DND-41 (cell line): ENCODE results near the gene CYP2U1.

Source experiments
- ATAC-seq: fragments of 200-7000 bp; cut with Tn5 transposase; 3 replicates; pipeline ENCODE4 v1.9.1; 2021; ENCODE audit warnings: low read depth; ENCODE audit not compliant: insufficient read depth
- DNase-seq: peaks from one replicate; pipeline ENCODE4 v3.0.0-alpha.2; 2020
- H2AFZ ChIP-seq: 2 replicates; pipeline ENCODE4 v1.6.0; 2012; ENCODE audit warnings: low read depth, low read length
- H3K27ac ChIP-seq: 2 replicates; pipeline ENCODE4 v1.5.1; 2012; ENCODE audit warnings: low read length, inconsistent platforms
- H3K27me3 ChIP-seq: fragments of 200-600 bp; sonication (generic); 2 replicates; pipeline ENCODE4 v1.6.0; 2012; ENCODE audit warnings: low read length, mild to moderate bottlenecking, inconsistent platforms; ENCODE audit not compliant: insufficient read depth, poor library complexity
- H3K36me3 ChIP-seq: 2 replicates; pipeline ENCODE4 v1.5.1; 2012; ENCODE audit warnings: low read length, inconsistent platforms; ENCODE audit not compliant: insufficient read depth
- H3K4me1 ChIP-seq: 2 replicates; pipeline ENCODE4 v1.5.1; 2012; ENCODE audit warnings: mild to moderate bottlenecking, low read length; ENCODE audit not compliant: insufficient read depth
- H3K4me2 ChIP-seq: 2 replicates; pipeline ENCODE4 v1.6.0; 2012; ENCODE audit warnings: mild to moderate bottlenecking, moderate library complexity, low read length, inconsistent platforms; ENCODE audit not compliant: insufficient read depth
- H3K4me3 ChIP-seq, 2 experiments: fragments of 200-600 bp in 1 of 2; shearing (Covaris generic) in 1 of 2; 2 replicates each; pipeline ENCODE4 v1.5.1; 2012 to 2016; ENCODE audit warnings: inconsistent platforms in 2 of 2, low read length in 2 of 2, mild to moderate bottlenecking in 2 of 2, low read depth in 1 of 2, moderate library complexity in 1 of 2
- H3K79me2 ChIP-seq: 2 replicates; pipeline ENCODE4 v1.6.0; 2012; ENCODE audit warnings: low read length, inconsistent platforms; ENCODE audit not compliant: insufficient read depth
- H3K9ac ChIP-seq: 2 replicates; pipeline ENCODE4 v1.6.0; 2012; ENCODE audit warnings: low read depth, mild to moderate bottlenecking, inconsistent platforms, low read length, moderate library complexity
- H3K9me3 ChIP-seq: 2 replicates; pipeline ENCODE4 v1.5.1; 2012; ENCODE audit warnings: low read length, moderate library complexity, mild to moderate bottlenecking, inconsistent platforms; ENCODE audit not compliant: insufficient read depth, severe bottlenecking
- H4K20me1 ChIP-seq: 2 replicates; pipeline ENCODE4 v1.6.0; 2012; ENCODE audit warnings: low read length; ENCODE audit not compliant: insufficient read depth
- EZH2 ChIP-seq: IDR thresholded peaks from 3 replicates; pipeline ENCODE4 v1.6.1; 2012; ENCODE audit warnings: borderline replicate concordance, low read depth, mild to moderate bottlenecking, moderate library complexity, low read length, inconsistent platforms; ENCODE audit not compliant: severe bottlenecking
- TF ChIP-seq, protein P1 (sequence below): IDR thresholded peaks from 2 replicates; pipeline ENCODE4 v1.5.1; 2012; ENCODE audit warnings: borderline replicate concordance, low read length, moderate library complexity, mild to moderate bottlenecking; ENCODE audit not compliant: poor library complexity, severe bottlenecking; ENCODE audit errors: extremely low read depth

The CYP2U1 gene

GRCh38 chr4:107931775-107932321 lies 499 bp downstream of the CYP2U1 start:
- ATAC-seq (peak; percentile 31), DNase-seq (peak; percentile 55)
- H2AFZ ChIP-seq, result peak overlapping the region; percentile 99
- H3K9me3 ChIP-seq, result no peaks in the 10 kb centered on the region
- TF ChIP-seq, protein P1, sequence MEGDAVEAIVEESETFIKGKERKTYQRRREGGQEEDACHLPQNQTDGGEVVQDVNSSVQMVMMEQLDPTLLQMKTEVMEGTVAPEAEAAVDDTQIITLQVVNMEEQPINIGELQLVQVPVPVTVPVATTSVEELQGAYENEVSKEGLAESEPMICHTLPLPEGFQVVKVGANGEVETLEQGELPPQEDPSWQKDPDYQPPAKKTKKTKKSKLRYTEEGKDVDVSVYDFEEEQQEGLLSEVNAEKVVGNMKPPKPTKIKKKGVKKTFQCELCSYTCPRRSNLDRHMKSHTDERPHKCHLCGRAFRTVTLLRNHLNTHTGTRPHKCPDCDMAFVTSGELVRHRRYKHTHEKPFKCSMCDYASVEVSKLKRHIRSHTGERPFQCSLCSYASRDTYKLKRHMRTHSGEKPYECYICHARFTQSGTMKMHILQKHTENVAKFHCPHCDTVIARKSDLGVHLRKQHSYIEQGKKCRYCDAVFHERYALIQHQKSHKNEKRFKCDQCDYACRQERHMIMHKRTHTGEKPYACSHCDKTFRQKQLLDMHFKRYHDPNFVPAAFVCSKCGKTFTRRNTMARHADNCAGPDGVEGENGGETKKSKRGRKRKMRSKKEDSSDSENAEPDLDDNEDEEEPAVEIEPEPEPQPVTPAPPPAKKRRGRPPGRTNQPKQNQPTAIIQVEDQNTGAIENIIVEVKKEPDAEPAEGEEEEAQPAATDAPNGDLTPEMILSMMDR, result no peak
- no peak for TF ChIP-seq EZH2
- peak overlapping the region; percentile 61 for H3K9ac ChIP-seq
- no peaks in the 10 kb centered on the region for H4K20me1 ChIP-seq
- no peaks in the 10 kb centered on the region for H3K27me3 ChIP-seq
- no peaks in the 10 kb centered on the region; the same call in 1 of the 2 replicates for H3K36me3 ChIP-seq
- peak overlapping the region; percentile 22 to 65; a peak in 3 of 4 replicates for H3K4me3 ChIP-seq
- H3K27ac ChIP-seq, result peak overlapping the region; percentile 22
- peaks cover 5% of the 10 kb centered on the region; the same call in 1 of the 2 replicates for H3K79me2 ChIP-seq
- H3K4me2 ChIP-seq, result peak overlapping the region; percentile 85
- peaks cover 31% of the 10 kb centered on the region for H3K4me1 ChIP-seq

GRCh38 chr4:107935246-107935645 lies 3.9 kb downstream of the CYP2U1 start:
- H4K20me1 ChIP-seq, result no peaks in the 10 kb centered on the region
- peaks cover 5% of the 10 kb centered on the region; the same call in 1 of the 2 replicates for H3K79me2 ChIP-seq
- peaks cover 31% of the 10 kb centered on the region for H3K4me1 ChIP-seq
- no peak overlapping the region for H3K9ac ChIP-seq
- H3K9me3 ChIP-seq, result no peaks in the 10 kb centered on the region
- no peaks in the 10 kb centered on the region; the same call in 1 of the 2 replicates for H3K36me3 ChIP-seq
- DNase-seq (no peak), ATAC-seq (no peak)
- H3K4me3 ChIP-seq, result no peak overlapping the region
- H3K4me2 ChIP-seq, result no peak overlapping the region
- H3K27me3 ChIP-seq, result no peaks in the 10 kb centered on the region
- TF ChIP-seq, protein P1, result no peak
- no peak for TF ChIP-seq EZH2
- no peak overlapping the region for H2AFZ ChIP-seq
- H3K27ac ChIP-seq, result no peak overlapping the region

GRCh38 chr4:107937040-107937439 lies 5.7 kb downstream of the CYP2U1 start:
- Histone ChIP-seq H3K9ac (no peak overlapping the region), H3K9me3 (no peaks in the 10 kb centered on the region), H3K36me3 (no peaks in the 10 kb centered on the region), H3K27me3 (no peaks in the 10 kb centered on the region), H3K27ac (no peak overlapping the region), H3K4me1 (peaks cover 18% of the 10 kb centered on the region), H3K4me3 (no peak overlapping the region), H2AFZ (no peak overlapping the region), H3K79me2 (0 out of 2 replicates have a peak, but pooled peaks cover 2% of the 10 kb centered on the region), H3K4me2 (no peak overlapping the region), H4K20me1 (no peaks in the 10 kb centered on the region)
- DNase-seq (no peak), ATAC-seq (no peak)
- TF ChIP-seq, protein P1, result no peak
- no peak for TF ChIP-seq EZH2

GRCh38 chr4:107939307-107939706 lies 8.0 kb downstream of the CYP2U1 start:
- no peaks in the 10 kb centered on the region for H3K36me3 ChIP-seq
- no peaks in the 10 kb centered on the region for H3K4me1 ChIP-seq
- no peak overlapping the region for H3K9ac ChIP-seq
- H3K4me2 ChIP-seq, result no peak overlapping the region
- H3K27me3 ChIP-seq, result no peaks in the 10 kb centered on the region
- H3K27ac ChIP-seq, result no peak overlapping the region
- H4K20me1 ChIP-seq, result no peaks in the 10 kb centered on the region
- TF ChIP-seq, protein P1, result no peak
- TF ChIP-seq EZH2, result no peak
- ATAC-seq (no peak), DNase-seq (no peak)
- no peak overlapping the region for H3K4me3 ChIP-seq
- H2AFZ ChIP-seq, result no peak overlapping the region
- H3K9me3 ChIP-seq, result no peaks in the 10 kb centered on the region
- no peaks in the 10 kb centered on the region for H3K79me2 ChIP-seq
